Limb (tissue), 2 donors: ENCODE data around the gene TUBE1.

Source experiments
- DNase-seq, 2 donors: peaks; one replicate each; pipeline ENCODE4 v3.0.0-alpha.2; 2016; ENCODE audit errors: extremely low spot score in 2 of 2

TUBE1 gene

GRCh38 chr6:112034616-112034995 is 52.7 kb downstream of the TUBE1 start:
- no peak for DNase-seq

GRCh38 chr6:112033791-112034615 is 53.3 kb downstream of the TUBE1 start:
- DNase-seq = no peak

- DNase-seq = no peak
These were observed 54.6 kb downstream of the TUBE1 start for GRCh38 chr6:112032728-112033127.

DNA sequence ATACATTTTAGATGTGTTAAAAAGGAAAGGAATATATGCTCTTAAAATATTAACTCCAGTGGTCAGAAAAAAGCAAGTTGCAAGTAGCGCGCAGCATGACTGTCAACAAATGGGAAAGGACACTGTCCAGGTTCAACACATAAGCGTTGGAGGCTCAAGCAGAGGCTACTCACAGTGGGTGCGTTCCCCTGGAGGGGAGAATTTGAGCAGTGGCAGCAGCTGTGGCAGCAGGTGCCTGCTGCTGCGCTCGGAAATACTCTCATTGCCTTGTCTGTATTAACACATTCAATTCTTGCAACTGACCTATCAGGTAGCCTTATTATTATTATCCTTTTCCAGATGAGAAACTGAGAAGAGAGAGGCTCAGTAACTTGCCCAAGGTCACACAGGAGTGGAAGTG is 55.3 kb downstream of the TUBE1 start:
- DNase-seq = no peak

- no peak for DNase-seq
These were observed 56.2 kb downstream of the TUBE1 start for GRCh38 chr6:112030961-112031660.

- no peak for DNase-seq
These were observed 56.9 kb downstream of the TUBE1 start for GRCh38 chr6:112030206-112030960.

GRCh38 chr6:112029045-112029822 is 58.0 kb downstream of the TUBE1 start:
- peak; percentile 46 to 70 for DNase-seq

- DNase-seq = no peak
These were observed 59.2 kb downstream of the TUBE1 start for GRCh38 chr6:112027942-112028674.

DNA sequence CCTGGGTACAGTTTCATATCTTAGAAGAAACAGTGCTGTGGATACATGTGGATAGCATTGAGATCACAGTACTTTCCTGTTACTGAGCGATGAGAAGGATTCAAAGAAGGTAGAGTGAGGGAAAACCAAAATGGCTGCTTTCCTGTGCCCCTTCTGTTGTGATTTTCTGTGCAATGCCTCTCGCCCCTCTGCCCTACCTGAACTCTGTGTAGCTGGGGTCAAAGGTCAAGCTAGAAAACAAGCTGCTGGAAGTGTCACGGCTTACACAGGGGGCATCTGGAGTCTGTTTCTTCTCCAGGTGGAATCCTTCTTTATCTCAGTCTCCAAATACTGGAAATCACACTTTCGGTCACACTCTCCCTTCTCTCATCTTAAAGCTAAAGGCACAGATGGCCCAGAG is 60.3 kb downstream of the TUBE1 start:
- DNase-seq = no peak

- no peak for DNase-seq
These were observed 62.8 kb downstream of the TUBE1 start for GRCh38 chr6:112024464-112024863.

GRCh38 chr6:112022749-112023148 is 64.5 kb downstream of the TUBE1 start:
- no peak for DNase-seq

DNA sequence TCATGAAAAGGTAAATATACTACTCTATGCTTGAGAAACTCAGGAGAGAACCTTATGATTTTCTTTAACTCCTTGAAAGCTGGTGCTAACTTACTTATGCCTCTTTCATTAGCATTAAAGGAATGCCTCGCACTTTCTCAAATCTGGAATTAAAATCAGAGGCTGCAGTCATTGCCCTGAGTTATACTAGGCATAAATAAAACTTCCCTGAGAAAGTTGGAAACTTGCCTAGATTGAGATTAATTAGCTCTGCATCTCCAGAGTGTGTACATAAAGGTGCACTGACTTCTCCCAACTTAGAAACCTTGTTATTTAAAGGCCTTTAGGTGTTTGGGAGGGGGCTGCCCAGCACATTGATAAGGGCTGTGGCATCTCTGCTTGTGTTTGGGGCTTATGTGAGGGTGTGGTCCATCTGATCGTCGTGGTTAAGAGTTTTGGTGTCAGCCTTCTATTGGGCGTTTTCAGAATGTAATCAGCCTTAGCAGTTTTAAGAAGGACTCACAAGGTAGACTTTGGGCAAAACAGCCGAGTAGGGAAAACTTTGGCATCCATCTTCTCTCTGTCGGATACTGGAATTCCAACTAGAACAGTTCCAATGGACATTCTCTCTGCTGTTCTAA is 65.5 kb downstream of the TUBE1 start:
- no peak for DNase-seq
